Measurements from ENCODE around the gene CRYGN.

CRYGN gene

GRCh38 chr7:151408839-151409666, 30.9 kb downstream of the CRYGN start:
- in situ Hi-C loops (cut with MboI; ENCODE audit: low sequenced_read_pairs), result no loop called here

GRCh38 chr7:151408498-151408838, 31.5 kb downstream of the CRYGN start:
- in situ Hi-C loops (cut with MboI; ENCODE audit: low sequenced_read_pairs), result no loop called here

DNA sequence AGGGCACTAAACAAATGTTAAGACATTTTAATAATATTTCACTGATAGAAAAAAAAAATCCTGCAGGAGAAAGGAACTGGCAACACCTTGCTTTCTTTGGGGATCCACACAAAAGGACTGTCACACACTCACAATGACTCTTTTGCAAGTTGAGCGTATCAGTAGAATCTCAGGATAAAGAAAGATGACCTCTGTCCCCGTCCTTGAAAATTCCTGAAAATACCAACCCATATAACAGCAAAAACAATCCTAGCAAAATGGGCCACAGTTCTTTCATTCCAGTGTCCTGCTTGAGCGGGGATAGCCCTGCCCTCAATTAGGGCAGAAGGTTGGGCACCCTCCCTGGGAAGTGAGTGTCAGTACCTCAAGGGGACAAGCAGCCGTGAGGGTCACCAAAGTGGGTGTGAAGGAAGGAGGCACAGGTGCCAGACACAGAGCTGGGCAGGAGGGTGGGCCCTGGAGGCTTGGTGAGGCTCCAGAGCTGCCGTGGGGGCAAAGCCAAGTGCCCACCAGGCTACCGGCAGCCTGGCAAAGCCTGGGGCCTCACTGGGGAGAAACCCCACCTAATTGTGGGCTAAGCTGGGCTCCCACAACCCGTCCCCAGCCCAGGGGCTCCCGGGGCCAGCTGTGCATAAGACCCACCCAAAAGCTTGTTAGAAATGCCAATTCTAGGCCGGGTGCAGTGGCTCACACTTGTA, 32.9 kb downstream of the CRYGN start:
- in situ Hi-C loops (cut with MboI; ENCODE audit: low sequenced_read_pairs), result no loop called here

GRCh38 chr7:151406051-151406875, 33.7 kb downstream of the CRYGN start:
- in situ Hi-C loops (cut with MboI; ENCODE audit: low sequenced_read_pairs), result no loop called here

- in situ Hi-C loops (cut with MboI; ENCODE audit: low sequenced_read_pairs), result no loop called here
These were observed 34.4 kb downstream of the CRYGN start for GRCh38 chr7:151405588-151405987.

DNA sequence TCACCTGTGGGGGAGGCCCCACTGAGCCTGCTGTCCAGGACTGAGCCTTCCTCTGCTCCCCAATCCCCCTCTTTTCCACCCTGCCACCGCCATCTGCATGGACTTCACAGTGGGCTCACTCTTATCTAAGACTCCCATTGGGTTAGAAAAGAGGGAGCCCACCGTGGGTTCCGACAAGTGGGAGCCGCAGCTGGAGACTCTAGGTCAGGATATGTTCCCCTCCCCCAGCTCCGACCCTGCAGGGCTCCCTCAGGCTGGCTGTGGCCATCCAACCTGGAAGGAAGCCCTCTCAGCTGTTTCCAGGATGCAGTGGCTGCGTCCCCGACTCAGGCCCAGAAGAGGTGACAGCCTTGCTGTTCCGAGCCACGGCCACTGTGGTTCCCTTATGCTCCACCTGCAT, 34.9 kb downstream of the CRYGN start:
- in situ Hi-C loops (cut with MboI; ENCODE audit: low sequenced_read_pairs), result no loop called here

DNA sequence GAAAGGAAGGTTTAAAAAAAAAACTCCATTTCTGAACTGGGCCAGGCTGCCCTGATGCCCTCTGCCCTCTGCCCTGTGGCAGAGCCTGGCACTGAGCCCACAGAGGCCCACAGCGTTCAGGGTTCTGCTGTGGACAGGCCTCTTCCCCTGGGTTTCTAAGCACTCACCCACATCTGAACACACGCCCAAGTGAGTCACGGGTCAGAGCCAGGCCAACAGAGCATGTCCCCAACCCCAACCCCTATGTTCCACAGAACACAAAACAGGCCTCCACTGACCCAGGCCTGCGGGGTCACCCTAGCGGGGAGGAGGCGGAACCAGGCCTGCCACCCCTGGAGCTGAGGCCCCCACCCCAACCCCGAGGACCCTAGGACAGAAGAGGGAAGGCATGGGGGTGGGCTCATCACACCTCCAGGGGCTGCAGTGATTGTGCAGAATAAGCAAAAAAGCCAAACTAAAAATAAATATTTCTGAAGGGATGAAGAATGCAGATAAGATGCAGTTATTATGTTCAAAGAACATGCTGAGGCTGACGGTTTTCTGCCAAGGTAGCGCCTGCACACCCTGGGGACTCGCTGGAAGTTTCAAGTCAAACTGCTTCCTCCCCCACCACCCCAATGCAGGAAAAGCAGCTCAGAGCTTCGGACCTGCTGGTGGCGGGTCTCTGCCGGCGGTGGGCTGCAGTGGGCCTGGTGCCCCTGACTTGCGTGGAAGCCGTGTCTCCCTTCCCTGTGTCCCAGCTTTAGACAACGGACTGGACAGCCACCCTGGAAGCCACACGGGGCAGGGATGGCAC, 35.5 kb downstream of the CRYGN start:
- in situ Hi-C loops (cut with MboI; ENCODE audit: low sequenced_read_pairs), result no loop called here

GRCh38 chr7:151403764-151404163, 36.2 kb downstream of the CRYGN start:
- in situ Hi-C loops (cut with MboI; ENCODE audit: low sequenced_read_pairs), result no loop called here

- in situ Hi-C loops (cut with MboI; ENCODE audit: low sequenced_read_pairs), result no loop called here
These were observed 37.7 kb downstream of the CRYGN start for GRCh38 chr7:151402029-151402835.

DNA sequence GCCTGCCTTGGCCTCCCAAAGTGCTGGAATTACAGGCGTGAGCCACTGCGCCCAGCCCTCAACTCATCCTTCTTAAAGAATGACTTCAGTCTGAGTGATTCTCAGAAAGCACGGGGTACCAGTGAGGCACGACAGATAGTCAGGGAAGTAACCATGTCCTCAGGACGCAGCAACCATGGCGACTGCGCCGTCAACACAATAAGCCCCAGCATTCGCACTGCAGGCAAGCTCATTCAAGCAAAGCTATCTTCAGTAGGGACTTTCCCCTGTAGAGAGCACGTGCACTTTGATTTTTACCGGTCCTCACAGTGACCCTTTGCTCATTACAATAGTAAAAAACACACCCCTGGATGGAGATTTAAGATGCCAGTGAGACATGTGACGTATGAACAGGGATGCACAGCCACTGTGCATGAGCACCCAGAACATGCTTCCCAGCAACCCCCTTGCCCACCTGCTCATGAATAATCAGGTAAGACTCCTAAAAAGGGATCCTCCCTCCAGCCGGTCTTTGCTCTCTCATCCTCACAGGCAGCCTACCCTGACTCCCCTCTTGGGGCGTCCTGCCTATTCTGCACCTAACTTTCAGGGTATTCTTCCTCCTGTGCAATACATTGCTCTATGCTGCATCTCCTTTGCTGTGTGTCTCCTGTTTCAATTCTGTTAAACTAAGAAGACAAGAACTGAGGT, 39.2 kb downstream of the CRYGN start:
- in situ Hi-C loops (cut with MboI; ENCODE audit: low sequenced_read_pairs), result no loop called here

DNA sequence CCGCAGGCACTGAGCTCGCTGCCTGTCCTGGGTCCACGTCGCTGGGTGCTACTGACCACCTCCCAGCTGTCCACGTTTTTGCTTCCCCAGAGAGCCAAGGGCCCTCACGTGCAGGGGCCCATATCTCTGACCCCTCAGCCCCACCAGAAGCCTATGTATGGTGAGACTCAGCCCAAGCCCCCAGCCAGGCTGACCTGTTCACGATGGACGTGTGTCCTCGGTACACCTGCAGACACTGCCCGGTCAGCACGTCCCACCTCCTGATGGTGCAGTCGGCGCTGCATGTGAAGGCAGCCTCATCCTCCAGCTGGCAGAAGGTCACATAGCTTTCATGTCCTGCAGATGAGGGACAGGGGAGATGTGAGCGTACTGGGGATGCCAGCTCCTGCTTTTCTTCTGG, 40.0 kb downstream of the CRYGN start:
- in situ Hi-C loops (cut with MboI; ENCODE audit: low sequenced_read_pairs), result no loop called here

DNA sequence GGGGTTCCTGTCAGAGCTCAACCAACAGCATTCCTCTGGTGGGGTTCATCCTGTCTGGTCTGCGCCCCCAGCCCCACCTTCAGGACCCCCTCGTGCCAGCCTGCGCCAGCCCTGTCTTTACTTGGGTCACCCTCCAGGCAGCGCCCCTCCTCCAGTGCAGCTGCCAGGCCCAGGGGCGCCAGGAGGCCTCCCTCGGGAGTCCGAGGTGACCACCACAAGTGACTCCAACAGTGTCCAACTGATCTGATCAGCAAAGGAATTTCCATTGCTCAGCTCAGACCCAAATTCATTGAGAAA, 40.7 kb downstream of the CRYGN start:
- in situ Hi-C loops (cut with MboI; ENCODE audit: low sequenced_read_pairs), result no loop called here

DNA sequence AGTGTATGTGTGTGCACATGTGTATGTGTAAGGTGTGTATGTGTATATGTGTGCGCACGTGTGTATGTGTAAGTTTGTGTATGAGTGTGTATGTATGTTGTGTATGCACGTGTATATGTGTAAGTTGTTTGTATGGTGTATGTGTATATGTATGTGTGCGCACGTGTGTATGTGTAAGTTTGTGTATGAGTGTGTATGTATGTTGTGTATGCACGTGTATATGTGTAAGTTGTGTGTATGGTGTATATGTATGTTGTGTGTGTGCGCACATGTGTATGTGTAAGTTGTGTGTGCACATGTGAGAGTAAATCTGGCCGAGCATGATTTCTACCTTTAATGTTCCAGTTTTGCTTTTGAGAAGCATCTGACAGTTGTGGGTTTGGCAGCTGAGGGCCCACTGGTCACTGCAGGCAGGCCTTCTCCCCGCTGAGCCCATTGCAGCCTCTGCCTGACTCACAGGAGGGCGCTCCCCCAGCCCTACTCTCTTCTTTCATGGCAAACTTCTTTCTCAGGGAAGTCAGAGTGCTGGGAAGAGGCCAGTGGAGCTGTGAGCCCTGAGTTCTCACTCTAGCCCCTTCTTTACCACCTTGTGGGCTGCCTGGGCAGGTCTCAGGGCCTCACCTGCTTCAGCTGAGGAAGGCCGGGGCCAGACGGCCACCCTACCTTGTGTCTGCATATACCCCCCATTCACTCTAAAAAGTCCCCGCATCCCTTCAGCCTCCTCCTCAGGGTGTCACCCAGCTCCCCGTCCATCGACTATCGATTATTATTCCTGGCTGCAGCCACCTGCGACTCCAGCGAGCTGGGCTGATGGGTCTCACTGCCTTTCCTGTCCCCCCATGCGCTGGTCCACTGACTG, 41.3 kb downstream of the CRYGN start:
- in situ Hi-C loops (cut with MboI; ENCODE audit: low sequenced_read_pairs), result no loop called here

- in situ Hi-C loops (cut with MboI; ENCODE audit: low sequenced_read_pairs), result no loop called here
These were observed 42.9 kb downstream of the CRYGN start for GRCh38 chr7:151397026-151397425.

DNA sequence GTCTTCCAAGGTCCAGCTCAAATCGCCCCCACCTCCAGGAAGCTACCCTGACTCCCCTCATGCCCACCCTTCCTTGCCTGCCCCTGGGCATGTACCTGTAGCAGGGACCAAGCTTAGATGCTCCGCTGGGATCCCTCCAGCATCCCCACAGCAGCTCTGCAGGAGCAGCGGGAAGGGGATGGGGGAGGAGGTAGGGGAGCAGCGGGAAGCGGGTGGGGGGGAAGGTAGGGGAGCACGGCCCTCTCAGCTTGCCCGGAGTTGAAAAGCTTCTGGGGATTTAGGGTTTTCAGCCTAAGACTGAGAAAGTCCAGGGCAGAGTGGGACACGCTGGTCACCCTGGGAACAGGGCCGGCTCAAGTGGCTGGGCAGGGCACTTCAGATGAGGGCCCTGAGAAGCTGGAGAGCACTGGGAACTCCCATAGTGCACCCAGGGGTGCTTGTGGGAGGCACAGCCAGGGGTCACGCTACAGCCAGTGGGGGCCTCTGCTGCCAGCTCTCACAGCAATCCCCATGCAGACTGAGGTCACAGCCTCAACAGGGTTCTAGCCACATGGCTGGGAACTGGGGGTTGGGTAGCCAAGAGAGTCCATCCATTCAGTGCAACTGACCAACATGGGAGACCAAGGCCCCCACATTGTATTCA, 43.5 kb downstream of the CRYGN start:
- in situ Hi-C loops (cut with MboI; ENCODE audit: low sequenced_read_pairs), result no loop called here

GRCh38 chr7:151395036-151395367, 44.9 kb downstream of the CRYGN start:
- in situ Hi-C loops (cut with MboI; ENCODE audit: low sequenced_read_pairs), result no loop called here

DNA sequence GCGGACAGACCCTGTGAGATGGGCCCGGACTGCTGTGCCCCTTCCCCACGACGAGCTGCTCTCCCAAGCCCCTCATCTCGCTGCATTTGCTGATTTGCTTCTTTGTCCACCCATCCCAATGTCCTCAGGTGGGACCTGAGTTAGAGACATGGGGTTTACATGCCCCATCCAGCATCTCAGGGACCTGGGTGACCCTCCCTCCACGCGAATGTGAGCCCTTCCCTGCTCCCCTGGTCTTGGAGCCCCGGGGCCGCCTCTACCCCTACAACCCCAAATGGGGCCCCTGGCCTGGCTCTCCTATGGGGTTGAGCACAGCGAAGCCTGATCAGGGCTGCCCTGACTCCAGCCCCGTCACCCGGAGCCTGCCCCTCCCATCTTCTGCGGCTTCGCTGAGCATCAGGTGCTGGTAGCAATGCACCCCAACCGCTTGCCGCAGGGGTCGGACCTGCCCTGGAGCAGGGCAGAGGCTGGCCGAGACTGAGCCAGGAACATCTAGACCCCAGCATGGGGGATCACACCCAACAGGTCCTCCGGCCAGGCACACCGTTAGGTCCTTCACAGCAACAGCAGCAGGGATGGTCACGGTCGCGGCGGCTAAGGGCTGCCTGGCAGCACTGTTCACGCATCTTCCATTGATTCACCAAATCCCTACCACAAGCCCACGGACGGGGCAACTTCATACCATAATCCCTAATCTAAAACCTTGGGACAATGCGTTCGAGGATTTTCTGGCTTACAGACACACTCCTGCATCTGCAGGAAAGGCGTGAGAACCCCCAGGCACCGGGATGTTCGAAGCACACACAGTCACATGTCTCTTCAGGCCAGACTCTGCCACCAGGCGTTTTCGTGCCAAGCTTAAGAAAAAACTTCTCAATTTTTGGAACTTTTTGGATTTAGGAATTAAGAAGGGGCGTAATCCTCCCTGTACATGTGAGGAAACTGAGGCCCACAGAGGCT, 45.6 kb downstream of the CRYGN start:
- in situ Hi-C loops (cut with MboI; ENCODE audit: low sequenced_read_pairs), result no loop called here

All from hTERT RPE-1 (cell line).